HG03025 (cell line): ENCODE data around the gene OXSM.

Source experiments
- ATAC-seq: cut with Tn5 transposase; IDR thresholded peaks from one replicate; pipeline ENCODE4 v1.9.1; 2021; ENCODE audit warnings: mild to moderate bottlenecking, moderate library complexity; ENCODE audit not compliant: unreplicated experiment, low FRiP score

Gene OXSM

GRCh38 chr3:25801786-25802185 is 11.9 kb downstream of the OXSM start:
- ATAC-seq, result no peak

GRCh38 chr3:25803833-25804232 is 13.9 kb downstream of the OXSM start:
- ATAC-seq, result no peak

- no peak for ATAC-seq
These were observed 14.8 kb downstream of the OXSM start for GRCh38 chr3:25804676-25805075.

- ATAC-seq, result no peak
These were observed 22.8 kb downstream of the OXSM start for GRCh38 chr3:25812644-25813043.

- no peak for ATAC-seq
These were observed 27.2 kb downstream of the OXSM start for GRCh38 chr3:25817107-25817506.

- ATAC-seq, result no peak
These were observed 27.7 kb downstream of the OXSM start for GRCh38 chr3:25817638-25818037.

- ATAC-seq, result no peak
These were observed 28.4 kb downstream of the OXSM start for GRCh38 chr3:25818335-25818734.

- no peak for ATAC-seq
These were observed 30.5 kb downstream of the OXSM start for GRCh38 chr3:25820366-25820765.

- no peak for ATAC-seq
These were observed 31.1 kb downstream of the OXSM start for GRCh38 chr3:25820816-25821486.

GRCh38 chr3:25821746-25822573 is 32.1 kb downstream of the OXSM start:
- ATAC-seq, result no peak

- no peak for ATAC-seq
These were observed 33.4 kb downstream of the OXSM start for GRCh38 chr3:25823314-25823713.

- no peak for ATAC-seq
These were observed 36.6 kb downstream of the OXSM start for GRCh38 chr3:25826510-25826909.

GRCh38 chr3:25830373-25831280 is 40.7 kb downstream of the OXSM start:
- no peak for ATAC-seq

GRCh38 chr3:25831578-25831977 is 41.7 kb downstream of the OXSM start:
- no peak for ATAC-seq

- ATAC-seq, result peak; percentile 92
These were observed 44.5 kb downstream of the OXSM start for GRCh38 chr3:25834346-25834745.

- ATAC-seq, result no peak
These were observed 46.7 kb downstream of the OXSM start for GRCh38 chr3:25836579-25836978.

GRCh38 chr3:25837038-25837437 is 47.1 kb downstream of the OXSM start:
- ATAC-seq, result no peak

- no peak for ATAC-seq
These were observed 50.2 kb downstream of the OXSM start for GRCh38 chr3:25840099-25840498.

GRCh38 chr3:25843332-25843731 is 53.4 kb downstream of the OXSM start:
- no peak for ATAC-seq
